Sciatic nerve (tissue), 2 donors: Measurements from ENCODE around the gene TNNT2. TPM values are rescaled to one million over a fixed set of nuclear protein-coding genes. Genes with fewer than 3 reads are reported as not detected.

ENCODE experiments used
- ATAC-seq: fragments of 200-7000 bp; cut with Tn5 transposase; one replicate; pipeline ENCODE4 v1.9.1; 2020; ENCODE audit warnings: mild to moderate bottlenecking, moderate library complexity
- DNase-seq: peaks from one replicate; pipeline ENCODE4 v3.0.0-alpha.2; 2020; ENCODE audit warnings: low spot score
- intact Hi-C: fragments of 100-400 bp; cut with DNase I; formaldehyde crosslinking; loops from one replicate; pipeline ENCODE4 v1.14.2; 2022
- total RNA-seq: library from RNA; stranded (reverse); fragmentation: NEBNext Ultra II Directional; extraction: Animal tissue kit (Norgen Biotek cat#: 25700); gene quantifications from one replicate; pipeline ENCODE4 v1.2.1, GENCODE V29; 2021
- donor health status: DM: no; HTN: no; CAD: no.
- donor health status: DM: no; HTN: no; CAD: no.

TNNT2 gene
- total RNA-seq, 1 donor from 2014 or later, result 63.7 TPM

- ATAC-seq (no peak), DNase-seq (no peak)
- intact Hi-C loops, result loop anchor here (10.0 kb wide), 1 partner anchor 150 kb away; no protein-coding TSS in a partner anchor
Observed at GRCh38 chr1:201404722-201405483, 27.4 kb upstream of the TNNT2 start.

- intact Hi-C loops, result loop anchor here (10.0 kb wide), 1 partner anchor 149 kb away; no protein-coding TSS in a partner anchor
- no peak for DNase-seq
- ATAC-seq, result no peak
Observed at GRCh38 chr1:201404055-201404454, 26.6 kb upstream of the TNNT2 start.

- intact Hi-C loops, result loop anchor here (10.0 kb wide), 1 partner anchor 149 kb away; no protein-coding TSS in a partner anchor
- ATAC-seq, result no peak
- no peak for DNase-seq
Observed at GRCh38 chr1:201403359-201403758, 25.9 kb upstream of the TNNT2 start.

DNA sequence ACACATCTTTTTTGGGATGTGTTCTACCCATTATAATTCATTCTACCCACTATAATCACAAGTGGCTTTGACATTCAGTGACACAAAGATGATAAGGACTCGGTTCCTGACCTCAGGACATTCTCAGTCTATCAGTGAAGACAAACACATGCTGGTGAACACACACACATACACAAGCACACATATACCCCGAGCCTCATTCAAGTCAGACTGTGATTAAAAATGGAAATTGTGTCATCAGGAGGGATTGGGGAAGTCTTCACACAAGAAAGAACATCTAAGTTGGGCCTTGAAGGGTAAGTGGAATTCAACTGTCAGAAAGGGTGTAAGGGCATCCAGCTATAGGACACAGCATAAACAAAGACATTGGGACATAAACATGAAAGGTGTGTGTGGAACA lies 24.2 kb upstream of the TNNT2 start:
- no peak for ATAC-seq
- intact Hi-C loops, result loop anchor here (10.0 kb wide), 1 partner anchor 147 kb away; no protein-coding TSS in a partner anchor
- DNase-seq, result no peak

DNA sequence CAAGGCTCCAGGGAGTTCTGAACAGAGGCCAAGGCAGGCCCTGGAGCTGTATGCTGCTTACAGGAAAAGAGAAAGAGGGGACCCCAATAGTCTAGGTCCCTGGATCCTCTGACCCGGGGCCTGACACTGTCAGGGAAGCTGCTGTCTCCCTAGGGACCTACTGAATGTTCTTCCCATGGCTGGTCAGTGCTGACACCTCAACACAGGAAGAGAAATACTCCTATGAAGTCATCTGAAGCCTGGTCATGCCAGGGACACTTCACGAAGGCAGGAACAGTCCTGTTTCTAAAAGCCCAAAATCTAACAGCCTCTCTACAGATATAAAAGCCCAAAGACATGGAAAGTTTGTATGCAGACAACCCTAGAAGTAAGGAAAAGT lies 23.4 kb upstream of the TNNT2 start:
- no peak for ATAC-seq
- no peak for DNase-seq

GRCh38 chr1:201400212-201400851 lies 22.9 kb upstream of the TNNT2 start:
- intact Hi-C loops, result loop anchor here (10.0 kb wide), 1 partner anchor 146 kb away; no protein-coding TSS in a partner anchor
- no peak for DNase-seq
- ATAC-seq, result no peak

More for the DNA sequence above, 23.4 kb upstream of the TNNT2 start:
- intact Hi-C loops, result loop anchor here (10.0 kb wide), 1 partner anchor 146 kb away; no protein-coding TSS in a partner anchor

DNA sequence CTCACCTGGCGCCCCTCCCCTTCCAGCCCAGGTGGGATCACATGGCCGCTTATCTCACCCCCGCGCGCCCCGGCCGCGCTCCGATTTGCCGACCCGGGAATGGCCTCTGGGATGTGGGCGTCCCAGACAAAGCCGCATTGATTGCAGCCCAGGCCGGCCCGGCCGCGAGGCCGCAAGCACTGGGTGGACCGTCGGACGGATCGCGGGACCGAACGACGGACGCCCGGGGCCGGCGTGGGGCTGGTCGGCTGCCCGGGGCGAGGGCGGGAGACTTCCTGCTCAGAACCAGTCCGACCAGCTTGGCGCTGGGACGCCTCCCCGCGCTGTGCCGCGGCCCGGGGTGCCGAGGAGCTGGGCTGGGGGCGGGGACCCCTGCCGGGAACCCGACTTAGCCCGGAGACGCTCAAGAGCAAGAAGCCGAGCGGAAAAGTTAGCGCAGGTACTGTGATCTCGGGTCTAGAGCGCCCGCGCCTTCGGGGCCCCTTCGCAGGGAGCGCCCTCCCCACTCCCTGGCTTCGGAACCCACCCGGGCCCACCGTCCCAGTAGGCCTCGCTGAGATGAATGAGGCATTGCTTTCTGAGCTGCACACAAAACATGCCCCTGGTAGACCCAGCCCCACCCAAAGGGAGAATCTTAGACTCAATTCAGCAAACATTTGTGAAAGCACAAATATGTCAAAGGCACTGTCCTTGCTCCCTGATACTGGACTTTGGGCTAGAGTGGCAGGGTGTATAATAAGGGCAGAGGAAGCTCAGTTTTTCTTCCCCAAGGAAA lies 22.1 kb upstream of the TNNT2 start:
- DNase-seq (peak; percentile 74), ATAC-seq (peak; percentile 51)
- intact Hi-C loops, result loop anchor here (10.0 kb wide), 1 partner anchor 145 kb away; no protein-coding TSS in a partner anchor

DNA sequence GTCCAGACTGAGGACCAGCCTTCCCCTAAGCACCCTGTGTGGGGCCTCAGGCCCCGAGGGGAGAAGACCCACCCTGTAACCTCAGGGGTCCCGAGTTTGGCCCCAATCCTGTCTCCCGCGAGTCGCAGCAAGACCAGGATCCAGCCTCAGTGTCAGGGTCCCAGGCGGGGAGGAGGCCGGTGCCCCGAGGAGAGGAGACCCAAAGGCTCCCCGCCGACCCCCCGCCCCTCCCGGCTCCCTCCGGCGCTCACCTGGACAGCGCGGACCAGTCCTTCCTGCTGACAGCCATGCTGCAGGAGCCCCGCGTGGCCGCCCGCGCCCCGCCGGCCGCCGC lies 21.5 kb upstream of the TNNT2 start, which contains the start of gene LAD1:
TSS of gene LAD1 (minus strand) at position 307 of the 334 bp plus-strand sequence. CDS start at position 289, 18 bp downstream.
- ATAC-seq (no peak), DNase-seq (no peak)
- intact Hi-C loops, result no loop called here

GRCh38 chr1:201397675-201398074 lies 20.2 kb upstream of the TNNT2 start:
- ATAC-seq (no peak), DNase-seq (no peak)
- intact Hi-C loops, result no loop called here

GRCh38 chr1:201396861-201397464 lies 19.5 kb upstream of the TNNT2 start:
- DNase-seq, result no peak
- ATAC-seq, result no peak
- intact Hi-C loops, result no loop called here

GRCh38 chr1:201395936-201396335 lies 18.5 kb upstream of the TNNT2 start:
- intact Hi-C loops, result no loop called here
- DNase-seq, result no peak
- no peak for ATAC-seq

GRCh38 chr1:201394591-201394990 lies 17.1 kb upstream of the TNNT2 start:
- no peak for ATAC-seq
- intact Hi-C loops, result no loop called here
- no peak for DNase-seq

DNA sequence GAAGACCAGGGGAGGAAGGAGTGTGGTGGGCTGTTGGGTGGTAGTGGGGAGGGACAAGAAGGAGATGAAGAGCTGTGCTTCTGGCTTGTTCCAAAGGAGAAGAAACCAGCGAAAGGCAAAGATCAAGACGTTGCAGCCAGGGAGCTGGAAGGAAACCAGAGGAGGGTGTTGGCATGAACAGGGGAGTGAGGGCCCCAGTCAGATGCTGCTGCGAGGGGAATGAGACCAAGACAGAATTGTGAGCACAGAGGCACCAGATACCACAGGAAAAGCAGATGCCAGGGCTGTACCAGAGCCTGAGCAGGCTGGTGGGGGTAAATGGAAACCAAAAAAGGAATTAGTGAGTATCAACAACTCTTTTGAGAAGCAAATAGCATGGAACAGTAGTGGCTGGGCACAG lies 15.6 kb upstream of the TNNT2 start:
- ATAC-seq, result no peak
- intact Hi-C loops, result no loop called here
- no peak for DNase-seq

DNA sequence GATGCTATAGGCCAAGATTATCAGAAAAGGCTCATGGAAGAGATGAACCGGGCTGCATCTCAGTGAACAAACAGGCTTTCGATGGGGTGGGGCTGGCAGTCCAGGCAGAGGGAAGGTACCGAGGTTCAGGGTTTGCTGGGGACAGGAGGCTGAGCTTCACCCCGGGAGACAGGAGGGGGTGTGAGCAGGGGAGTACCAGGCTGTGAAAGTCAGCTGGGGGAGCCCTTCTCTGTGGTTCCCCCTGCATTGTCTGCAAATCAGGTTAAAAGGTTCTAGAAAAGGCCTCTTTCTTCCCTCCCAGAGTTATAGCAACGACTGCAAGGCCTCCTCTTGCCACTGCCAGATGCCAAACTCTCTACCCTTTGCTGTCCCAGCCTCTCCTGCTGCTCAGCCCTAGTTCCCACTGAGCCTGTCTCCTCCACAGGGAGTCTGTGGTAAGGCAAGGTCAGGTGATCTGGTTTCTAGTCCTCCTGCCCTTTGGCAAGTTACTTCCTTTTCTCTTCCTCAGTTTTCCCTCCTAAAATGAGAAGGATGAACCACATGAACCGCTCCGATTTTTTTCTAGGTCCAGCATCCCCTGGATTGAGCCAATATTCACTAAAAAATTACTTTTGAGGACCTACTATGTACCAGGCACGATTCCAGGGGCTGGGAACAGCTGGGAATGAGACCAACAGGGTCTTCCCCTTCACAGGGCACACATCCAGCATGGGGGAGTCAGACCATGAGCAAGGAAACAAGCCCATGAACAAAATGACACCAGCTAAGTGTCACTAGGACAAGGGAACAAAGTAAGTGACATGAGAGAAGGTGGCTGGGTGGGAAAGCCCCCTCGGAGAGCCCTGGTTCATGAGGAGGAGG lies 14.4 kb upstream of the TNNT2 start:
- intact Hi-C loops, result no loop called here
- ATAC-seq (no peak), DNase-seq (no peak)

- ATAC-seq, result no peak
- intact Hi-C loops, result no loop called here
- DNase-seq, result no peak
Observed at GRCh38 chr1:201391225-201391624, 13.7 kb upstream of the TNNT2 start.

GRCh38 chr1:201389051-201389450 lies 11.6 kb upstream of the TNNT2 start:
- DNase-seq, result no peak
- intact Hi-C loops, result no loop called here
- no peak for ATAC-seq

DNA sequence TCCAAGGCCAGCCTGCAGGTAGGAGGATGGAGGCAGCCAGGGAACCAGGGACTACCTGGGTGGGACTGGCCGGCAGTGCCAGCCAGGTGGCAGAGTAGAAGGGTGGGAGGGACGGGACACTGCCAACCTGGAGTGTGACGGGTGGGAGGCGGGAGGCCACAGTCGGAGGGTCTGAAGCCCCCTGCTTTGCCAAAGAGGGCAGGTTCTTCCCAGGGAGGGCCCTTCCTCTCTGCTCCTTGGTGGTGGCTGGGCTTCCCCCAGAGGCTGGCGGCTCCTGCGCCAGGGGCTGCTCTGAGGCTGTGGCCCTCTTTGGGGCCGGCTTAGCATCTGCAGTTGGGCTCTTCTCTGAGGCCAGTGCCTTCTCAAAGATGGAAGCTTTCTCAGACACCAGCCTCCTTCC lies 8.7 kb upstream of the TNNT2 start:
- ATAC-seq (no peak), DNase-seq (no peak)
- intact Hi-C loops, result no loop called here

- ATAC-seq (peak; percentile 46), DNase-seq (no peak)
- intact Hi-C loops, result no loop called here
Observed at GRCh38 chr1:201385299-201385891, 7.9 kb upstream of the TNNT2 start.
